IPS-20b (cell line): ENCODE data around the gene PARD6B.
"Not testable (repeated sequence)": the region's sequence is repeated elsewhere in the genome, so short reads cannot be mapped to it uniquely, and the experiment has no call there.

Source experiments
- H3K27ac ChIP-seq: one replicate; pipeline ENCODE4 v1.5.1; 2013; ENCODE audit warnings: low read length
- H3K27me3 ChIP-seq: 2 replicates; pipeline ENCODE4 v1.6.1; 2013; ENCODE audit warnings: mild to moderate bottlenecking, low read length, inconsistent platforms; ENCODE audit not compliant: insufficient read depth
- H3K36me3 ChIP-seq: 2 replicates; pipeline ENCODE4 v1.6.1; 2013; ENCODE audit warnings: low read depth, mild to moderate bottlenecking, inconsistent platforms, low read length, moderate library complexity; ENCODE audit not compliant: insufficient read depth
- H3K4me1 ChIP-seq: 2 replicates; pipeline ENCODE4 v1.6.1; 2013; ENCODE audit warnings: mild to moderate bottlenecking, control low read depth, inconsistent platforms, low read length, moderate library complexity; ENCODE audit not compliant: insufficient read depth
- H3K4me3 ChIP-seq: 2 replicates; pipeline ENCODE4 v1.5.1; 2013; ENCODE audit warnings: mild to moderate bottlenecking, low read length, inconsistent platforms
- H3K9ac ChIP-seq: 2 replicates; pipeline ENCODE4 v1.6.1; 2013; ENCODE audit warnings: low read depth, mild to moderate bottlenecking, inconsistent platforms, low read length, moderate library complexity
- H3K9me3 ChIP-seq: 2 replicates; pipeline ENCODE4 v1.6.1; 2013; ENCODE audit warnings: mild to moderate bottlenecking, low read depth, low read length, inconsistent platforms; ENCODE audit not compliant: insufficient read depth

PARD6B gene

DNA sequence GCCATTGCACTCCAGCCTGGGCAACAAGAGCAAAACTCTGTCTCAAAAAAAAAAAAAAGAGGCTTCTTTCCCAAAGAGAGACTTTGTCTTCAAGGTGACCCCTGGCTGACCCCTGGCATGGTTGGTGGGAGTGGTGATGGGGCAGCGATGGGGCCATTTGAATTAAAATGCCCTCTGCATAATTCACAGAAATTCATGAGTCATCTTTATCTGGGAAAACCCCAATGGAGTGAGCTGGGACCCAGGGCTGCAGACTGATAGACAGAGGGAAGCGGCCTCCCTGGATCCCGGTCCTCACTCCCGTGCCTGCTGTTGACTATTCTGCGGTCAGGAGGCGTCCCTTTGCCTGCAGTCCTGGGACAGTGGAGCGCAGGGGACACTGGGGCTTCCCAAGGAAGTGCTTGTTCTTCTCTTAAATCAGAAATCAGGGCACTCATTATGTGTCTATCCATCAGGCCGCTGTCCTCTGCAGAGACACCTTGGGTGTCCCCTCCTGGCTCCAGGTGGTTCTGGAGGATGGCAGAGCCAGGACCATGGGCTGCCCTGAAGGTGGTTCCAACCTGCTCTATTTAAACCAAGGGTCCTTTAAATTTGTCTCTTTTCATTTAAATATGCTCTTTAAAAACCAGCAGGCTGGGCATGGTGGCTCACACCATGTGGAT, 40.2 kb downstream of the PARD6B start:
- H3K9me3 ChIP-seq, H3K36me3 ChIP-seq, H3K4me1 ChIP-seq, H3K27ac ChIP-seq, H3K27me3 ChIP-seq, H3K9ac ChIP-seq, H3K4me3 ChIP-seq: not testable (repeated sequence)

DNA sequence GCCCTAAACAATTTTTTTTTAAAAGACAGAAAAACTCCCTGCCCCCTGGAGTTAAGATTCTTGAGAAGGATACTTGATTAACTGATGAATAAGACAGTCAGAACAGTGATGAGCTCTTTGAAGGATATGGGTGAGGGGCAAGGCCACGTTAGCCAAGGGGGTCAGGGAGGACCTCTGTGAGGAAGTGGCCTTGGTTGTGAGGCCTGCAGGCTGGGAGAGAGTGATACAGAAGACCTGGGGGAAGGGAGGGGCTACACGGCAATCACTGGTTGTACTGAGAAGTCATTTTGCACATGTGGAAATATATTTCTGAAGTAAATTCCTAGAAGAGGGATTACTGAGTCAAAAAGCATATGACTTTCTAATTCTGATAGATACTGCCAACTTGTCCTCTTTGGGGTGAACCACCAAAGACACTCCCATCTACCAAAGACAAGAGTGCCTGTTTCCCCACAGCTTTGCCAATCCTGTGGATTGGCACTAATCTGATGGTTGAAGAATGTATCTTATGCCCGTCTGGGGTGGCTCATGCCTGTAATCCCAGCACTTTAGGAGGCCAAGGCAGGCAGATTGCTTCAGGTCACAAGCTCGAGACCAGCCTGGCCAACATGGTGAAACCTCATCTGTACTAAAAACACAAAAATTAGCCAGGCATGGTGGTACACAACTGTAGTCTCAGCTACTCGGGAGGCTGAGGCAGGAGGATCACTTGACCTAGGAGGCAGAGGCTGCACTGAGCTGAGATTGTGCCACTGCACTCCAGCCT, 41.2 kb downstream of the PARD6B start:
- Histone ChIP-seq H3K27me3 (no peaks in the 10 kb centered on the region), H3K36me3 (no peaks in the 10 kb centered on the region), H3K4me1 (no peaks in the 10 kb centered on the region), H3K4me3 (no peak overlapping the region), H3K9ac (no peak overlapping the region), H3K27ac (no peak overlapping the region), H3K9me3 (no peaks in the 10 kb centered on the region)

DNA sequence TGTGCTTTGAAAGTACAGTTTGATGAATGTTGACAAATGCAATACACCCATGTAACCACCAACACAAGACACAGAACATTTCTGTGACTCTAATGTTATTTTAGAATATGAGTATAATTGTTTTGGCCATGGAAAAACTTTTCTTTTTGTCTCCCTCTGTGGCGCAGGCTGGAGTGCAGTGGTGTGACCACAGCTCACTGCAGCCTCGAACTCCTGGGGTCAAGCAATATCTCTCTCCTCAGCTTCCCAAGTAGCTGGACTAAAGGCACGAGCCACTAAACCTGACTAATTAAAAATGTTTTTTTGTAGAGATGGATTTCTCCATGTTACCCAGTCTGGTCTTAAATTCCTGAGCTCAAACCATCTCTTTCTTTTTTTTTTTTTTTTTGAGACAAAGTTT, 43.1 kb downstream of the PARD6B start:
- H3K9ac ChIP-seq: no peak overlapping the region
- no peak overlapping the region for H3K4me3 ChIP-seq
- H3K27ac ChIP-seq: no peak overlapping the region
- no peaks in the 10 kb centered on the region for H3K36me3 ChIP-seq
- no peaks in the 10 kb centered on the region for H3K9me3 ChIP-seq
- no peaks in the 10 kb centered on the region for H3K27me3 ChIP-seq
- H3K4me1 ChIP-seq: no peaks in the 10 kb centered on the region

DNA sequence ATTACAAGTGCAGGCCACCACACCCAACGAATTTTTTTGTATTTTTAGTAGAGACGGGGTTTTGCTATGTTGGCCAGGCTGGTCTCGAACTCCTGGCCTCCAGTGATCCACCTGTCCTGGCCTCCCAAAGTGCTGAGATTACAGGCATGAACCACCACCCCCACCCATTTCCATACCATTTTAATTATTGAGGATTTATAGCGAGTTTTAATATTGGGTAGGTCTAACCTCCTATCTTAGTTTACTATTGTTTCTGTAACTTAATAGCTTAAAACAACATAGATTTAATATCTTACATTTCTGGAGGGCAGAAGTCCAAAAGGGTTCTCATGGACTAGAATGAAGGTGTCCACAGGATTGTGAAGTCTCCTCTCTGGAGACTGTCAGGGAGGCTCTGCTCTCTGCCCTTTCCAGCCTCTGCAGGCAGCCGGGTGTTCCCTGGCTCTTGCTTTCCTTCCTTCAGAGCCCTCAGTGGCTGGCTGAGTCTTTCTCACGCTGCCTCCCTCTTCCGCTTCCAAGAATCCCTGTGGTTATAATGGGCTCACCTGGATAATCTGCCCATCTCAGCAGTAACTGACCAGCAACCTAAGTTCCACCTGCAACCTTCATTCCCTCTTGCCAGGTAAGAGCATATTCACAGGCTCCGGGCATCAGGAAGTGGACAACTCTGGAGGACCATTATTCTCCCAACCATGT, 44.9 kb downstream of the PARD6B start:
- Histone ChIP-seq H3K27me3 (no peaks in the 10 kb centered on the region), H3K36me3 (no peaks in the 10 kb centered on the region), H3K9ac (no peak overlapping the region), H3K4me1 (no peaks in the 10 kb centered on the region), H3K9me3 (no peaks in the 10 kb centered on the region), H3K4me3 (no peak overlapping the region), H3K27ac (no peak overlapping the region)

DNA sequence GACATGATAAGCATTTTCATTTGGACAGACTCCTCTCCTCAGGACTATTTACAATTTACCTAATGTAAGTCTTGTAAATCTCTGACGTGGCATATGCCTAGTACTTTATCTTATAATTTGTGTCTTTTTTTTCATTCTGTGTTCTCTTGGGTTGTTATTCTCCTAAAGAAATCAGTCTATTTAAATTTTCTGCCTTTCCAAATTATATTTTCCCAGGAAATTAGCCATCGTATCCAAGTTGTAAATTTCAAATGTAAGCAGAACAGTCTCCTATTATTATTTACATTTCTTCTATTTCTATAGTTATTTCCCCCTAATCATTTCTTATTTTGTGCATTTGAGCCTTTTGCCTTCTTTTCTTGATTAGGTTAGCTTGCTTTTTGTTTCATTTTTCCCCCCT, 46.0 kb downstream of the PARD6B start:
- no peaks in the 10 kb centered on the region for H3K27me3 ChIP-seq
- H3K36me3 ChIP-seq: no peaks in the 10 kb centered on the region
- H3K27ac ChIP-seq: no peak overlapping the region
- no peaks in the 10 kb centered on the region for H3K4me1 ChIP-seq
- H3K9ac ChIP-seq: no peak overlapping the region
- H3K4me3 ChIP-seq: no peak overlapping the region
- H3K9me3 ChIP-seq: no peaks in the 10 kb centered on the region

DNA sequence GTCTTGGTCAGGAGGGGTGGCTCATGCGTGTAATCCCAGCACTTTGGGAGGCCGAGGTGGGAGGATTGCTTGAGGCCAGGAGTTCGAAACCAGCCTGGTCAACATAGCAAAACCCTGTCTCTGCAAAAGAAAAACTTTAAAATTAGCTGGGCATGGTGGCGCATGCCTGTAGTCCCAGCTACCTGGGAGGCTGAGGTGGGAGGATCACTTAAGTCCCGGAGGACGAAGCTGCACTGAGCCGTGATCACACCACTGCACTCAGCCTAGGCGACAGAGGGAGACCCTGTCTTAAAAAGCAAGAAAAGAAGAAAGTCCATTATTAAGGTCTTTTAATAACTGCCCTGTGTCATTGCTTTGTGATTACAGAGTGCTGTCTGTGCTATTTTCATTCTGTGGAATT, 47.6 kb downstream of the PARD6B start:
- H3K27ac ChIP-seq, H3K9me3 ChIP-seq, H3K4me3 ChIP-seq, H3K9ac ChIP-seq, H3K27me3 ChIP-seq, H3K4me1 ChIP-seq, H3K36me3 ChIP-seq: not testable (repeated sequence)

DNA sequence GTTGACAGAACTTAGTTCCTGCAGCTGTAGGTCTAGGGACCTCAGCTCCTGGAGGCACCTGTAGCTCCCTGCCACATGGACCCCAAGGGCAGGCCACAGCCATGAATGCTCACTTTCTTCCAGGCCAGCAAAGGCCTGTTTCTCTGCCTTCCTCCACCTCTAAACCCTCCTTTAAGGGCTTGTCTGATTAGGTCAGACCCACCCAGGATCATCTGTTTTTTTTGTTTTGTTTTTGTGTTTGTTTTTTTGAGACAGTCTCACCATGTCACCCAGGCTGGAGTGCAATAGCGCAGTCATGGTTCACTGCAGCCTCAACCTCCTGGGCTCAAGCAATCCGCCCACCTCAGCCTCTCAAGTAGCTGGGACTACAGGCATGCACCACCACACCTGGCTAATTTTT, 52.0 kb downstream of the PARD6B start:
- no peak overlapping the region for H3K4me3 ChIP-seq
- H3K36me3 ChIP-seq: no peaks in the 10 kb centered on the region
- H3K9ac ChIP-seq: no peak overlapping the region
- H3K27ac ChIP-seq: no peak overlapping the region
- no peaks in the 10 kb centered on the region for H3K27me3 ChIP-seq
- H3K9me3 ChIP-seq: peaks cover 4% of the 10 kb centered on the region; the same call in 1 of the 2 replicates
- no peaks in the 10 kb centered on the region for H3K4me1 ChIP-seq

DNA sequence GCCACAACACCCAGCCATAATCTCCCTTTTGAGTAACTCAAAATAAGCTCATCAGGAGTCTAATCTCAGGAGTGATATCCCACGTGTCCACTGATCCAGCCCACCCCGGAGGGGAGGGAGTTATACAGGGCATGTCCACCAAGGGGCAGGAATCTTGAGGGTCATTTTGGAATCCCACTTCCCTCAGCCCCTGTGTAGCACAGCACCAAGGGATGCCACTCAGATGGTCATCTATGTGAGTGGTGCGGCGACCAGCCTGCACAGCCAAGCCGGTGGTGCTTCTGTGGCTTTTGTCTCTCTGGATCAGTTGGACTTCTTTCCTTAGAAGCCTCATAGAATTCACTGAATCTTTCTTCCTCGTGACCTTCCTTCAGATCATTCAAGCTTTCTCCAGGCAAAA, 52.5 kb downstream of the PARD6B start:
- no peak overlapping the region for H3K4me3 ChIP-seq
- no peaks in the 10 kb centered on the region for H3K4me1 ChIP-seq
- peaks cover 4% of the 10 kb centered on the region; the same call in 1 of the 2 replicates for H3K9me3 ChIP-seq
- no peaks in the 10 kb centered on the region for H3K27me3 ChIP-seq
- H3K36me3 ChIP-seq: no peaks in the 10 kb centered on the region
- H3K27ac ChIP-seq: no peak overlapping the region
- H3K9ac ChIP-seq: no peak overlapping the region

DNA sequence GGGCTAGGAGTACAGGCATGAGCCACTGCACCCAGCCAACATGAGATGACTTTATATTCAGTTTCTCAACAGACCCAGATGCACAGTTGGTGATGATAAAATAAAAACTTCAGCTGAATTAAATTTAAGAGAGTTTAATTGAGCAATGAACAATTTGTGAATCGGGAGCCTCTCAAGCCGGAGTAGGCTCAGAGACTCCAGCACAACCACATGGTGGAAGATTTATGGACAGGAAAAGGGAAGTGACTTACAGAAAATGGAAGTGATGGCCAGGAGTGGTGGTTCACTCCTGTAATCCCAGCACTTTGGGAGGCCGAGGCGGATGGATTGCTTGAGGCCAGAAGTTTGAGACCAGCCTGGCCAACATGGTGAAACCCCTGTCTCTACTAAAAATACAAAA, 53.1 kb downstream of the PARD6B start:
- no peaks in the 10 kb centered on the region for H3K4me1 ChIP-seq
- H3K9ac ChIP-seq: no peak overlapping the region
- H3K4me3 ChIP-seq: no peak overlapping the region
- no peaks in the 10 kb centered on the region for H3K27me3 ChIP-seq
- peaks cover 4% of the 10 kb centered on the region; the same call in 1 of the 2 replicates for H3K9me3 ChIP-seq
- H3K36me3 ChIP-seq: no peaks in the 10 kb centered on the region
- H3K27ac ChIP-seq: no peak overlapping the region

DNA sequence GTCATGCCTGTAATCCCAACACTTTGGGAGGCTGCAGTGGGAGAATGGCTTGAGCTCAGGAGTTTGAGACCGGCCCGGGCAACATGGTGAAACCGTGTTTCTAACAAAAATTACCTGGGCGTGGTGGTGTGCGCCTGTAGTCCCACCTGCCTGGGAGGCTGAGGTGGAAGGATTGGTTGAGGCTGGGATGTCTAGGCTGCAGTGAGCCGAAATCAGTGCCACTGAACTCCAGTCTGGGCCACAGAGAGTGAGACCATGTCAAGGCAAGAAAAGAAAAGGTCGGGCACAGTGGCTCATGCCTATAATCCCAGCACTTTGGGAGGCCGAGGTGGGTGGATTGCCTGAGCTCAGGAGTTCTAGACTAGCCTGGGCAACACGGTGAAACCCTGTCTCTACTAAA, 55.3 kb downstream of the PARD6B start:
- H3K4me1 ChIP-seq: peaks cover 4% of the 10 kb centered on the region; the same call in 1 of the 2 replicates
- no peaks in the 10 kb centered on the region for H3K36me3 ChIP-seq
- H3K4me3 ChIP-seq: no peak overlapping the region
- no peak overlapping the region for H3K9ac ChIP-seq
- peaks cover 4% of the 10 kb centered on the region; the same call in 1 of the 2 replicates for H3K9me3 ChIP-seq
- no peaks in the 10 kb centered on the region for H3K27me3 ChIP-seq
- no peak overlapping the region for H3K27ac ChIP-seq

DNA sequence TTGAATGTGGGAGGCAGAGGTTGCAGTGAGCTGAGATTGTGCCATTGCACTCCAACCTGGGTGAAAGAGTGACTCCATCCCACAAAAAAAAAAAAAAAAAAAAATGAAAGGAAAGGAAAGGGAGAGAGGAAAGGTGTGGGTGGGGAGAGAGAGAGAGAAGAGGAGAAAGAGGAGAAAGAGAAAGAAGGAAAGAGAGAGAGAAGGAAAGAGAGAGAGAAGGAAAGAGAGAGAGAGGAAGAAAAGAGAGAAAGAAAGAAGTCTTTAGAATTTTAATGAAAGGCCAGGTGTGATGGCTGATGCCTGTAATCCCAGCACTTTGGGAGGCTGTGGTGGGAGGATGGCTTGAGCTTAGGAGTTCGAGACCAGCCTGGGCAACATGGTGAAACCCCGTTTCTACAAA, 55.8 kb downstream of the PARD6B start:
- Histone ChIP-seq H3K9me3 (peaks cover 4% of the 10 kb centered on the region; the same call in 1 of the 2 replicates), H3K27ac (no peak overlapping the region), H3K9ac (no peak overlapping the region), H3K27me3 (no peaks in the 10 kb centered on the region), H3K4me3 (no peak overlapping the region), H3K36me3 (no peaks in the 10 kb centered on the region), H3K4me1 (peaks cover 4% of the 10 kb centered on the region; the same call in 1 of the 2 replicates)
